HG02642 (cell line): ENCODE data around the gene IL17RA.

ENCODE experiments used
- ATAC-seq: cut with Tn5 transposase; IDR thresholded peaks from one replicate; pipeline ENCODE4 v1.9.1; 2021; ENCODE audit warnings: mild to moderate bottlenecking; ENCODE audit not compliant: unreplicated experiment, poor library complexity

The IL17RA gene

GRCh38 chr22:17149076-17149815, 64.4 kb downstream of the IL17RA start:
- ATAC-seq: no peak

- ATAC-seq: no peak
Measured at GRCh38 chr22:17152340-17152739, 67.5 kb downstream of the IL17RA start.

GRCh38 chr22:17152971-17153370, 68.2 kb downstream of the IL17RA start:
- ATAC-seq: no peak

- no peak for ATAC-seq
Measured at GRCh38 chr22:17155941-17156340, 71.1 kb downstream of the IL17RA start.

- no peak for ATAC-seq
Measured at GRCh38 chr22:17157714-17158113, 72.9 kb downstream of the IL17RA start.

GRCh38 chr22:17158176-17158567, 73.4 kb downstream of the IL17RA start:
- no peak for ATAC-seq

GRCh38 chr22:17158568-17159503, 74.0 kb downstream of the IL17RA start, which contains the start of gene HDHD5:
Gene HDHD5 (minus strand): TSS chr22:17159277. CDS start chr22:17159251, 26 bp downstream.
- ATAC-seq: peak; percentile 80

GRCh38 chr22:17159504-17159951, 74.7 kb downstream of the IL17RA start:
- peak; percentile 17 for ATAC-seq

- no peak for ATAC-seq
Measured at GRCh38 chr22:17161991-17162390, 77.2 kb downstream of the IL17RA start.

- no peak for ATAC-seq
Measured at GRCh38 chr22:17162731-17163130, 77.9 kb downstream of the IL17RA start.

- ATAC-seq: no peak
Measured at GRCh38 chr22:17164392-17165024, 79.7 kb downstream of the IL17RA start.
